OCI-M2 (cell line): ENCODE data around the gene NHLRC3.
A peak's percentile ranks its signal among the peaks of the same experiment; 100 is the strongest.
"Not testable (repeated sequence)": the region's sequence is repeated elsewhere in the genome, so short reads cannot be mapped to it uniquely, and the experiment has no call there.

ENCODE experiments used
- DNase-seq: peaks from one replicate; lab custom pipeline; 2025; ENCODE audit not compliant: unreplicated experiment; lab: John Stamatoyannopoulos, UW

NHLRC3 gene, protein sequence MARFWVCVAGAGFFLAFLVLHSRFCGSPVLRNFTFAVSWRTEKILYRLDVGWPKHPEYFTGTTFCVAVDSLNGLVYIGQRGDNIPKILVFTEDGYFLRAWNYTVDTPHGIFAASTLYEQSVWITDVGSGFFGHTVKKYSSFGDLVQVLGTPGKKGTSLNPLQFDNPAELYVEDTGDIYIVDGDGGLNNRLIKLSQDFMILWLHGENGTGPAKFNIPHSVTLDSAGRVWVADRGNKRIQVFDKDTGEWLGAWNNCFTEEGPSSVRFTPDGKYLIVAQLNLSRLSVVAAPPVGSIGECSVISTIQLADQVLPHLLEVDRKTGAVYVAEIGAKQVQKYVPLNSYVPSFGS

DNA sequence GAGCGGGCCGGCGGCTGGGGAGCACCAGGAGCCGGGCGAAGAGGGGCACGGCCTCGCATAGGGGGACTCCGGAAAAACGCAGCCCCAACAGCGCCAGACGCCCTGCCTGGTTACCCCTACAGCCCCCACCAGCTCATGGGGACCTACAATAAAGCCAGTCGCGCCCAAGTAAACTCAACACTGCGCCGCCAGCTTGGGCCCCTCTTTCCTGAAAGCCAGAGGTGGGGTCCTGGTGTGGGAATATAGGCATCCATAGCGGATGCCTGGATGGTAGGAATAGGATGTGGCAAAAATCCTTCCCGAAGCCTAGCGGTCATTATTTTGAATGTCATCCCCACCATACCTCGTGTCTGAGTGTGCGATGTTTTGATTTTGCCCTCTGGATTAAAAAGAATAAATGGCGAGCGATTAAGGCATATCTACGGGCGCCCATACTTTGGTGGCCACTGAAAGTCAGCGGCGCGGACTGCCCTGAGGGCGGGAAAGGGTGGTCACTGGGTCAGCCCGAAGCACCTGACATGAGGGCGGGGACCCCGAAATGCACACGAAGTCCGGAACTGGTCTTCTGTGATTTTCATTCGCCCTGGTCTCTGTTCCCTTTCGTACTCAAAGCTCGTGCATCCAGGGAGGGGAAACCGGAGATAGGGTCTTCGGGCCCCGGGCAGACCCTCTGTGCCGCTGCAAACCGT, at the start of gene NHLRC3, which contains the start of gene PROSER1:
Gene NHLRC3 (plus strand): TSS at position 577 of the 689 bp plus-strand sequence. CDS start 184 bp downstream, outside the sequence.
Gene PROSER1 (minus strand): TSS at position 210 of the 689 bp plus-strand sequence. CDS start 847 bp downstream, outside the sequence.
- peak; percentile 73 for DNase-seq

- DNase-seq = no peak
Measured at GRCh38 chr13:38990693-38991092, 47.6 kb upstream of the NHLRC3 start, which contains the start of gene STOML3. STOML3 (minus strand) TSS chr13:38990831; CDS start chr13:38990721, 110 bp downstream.

DNA sequence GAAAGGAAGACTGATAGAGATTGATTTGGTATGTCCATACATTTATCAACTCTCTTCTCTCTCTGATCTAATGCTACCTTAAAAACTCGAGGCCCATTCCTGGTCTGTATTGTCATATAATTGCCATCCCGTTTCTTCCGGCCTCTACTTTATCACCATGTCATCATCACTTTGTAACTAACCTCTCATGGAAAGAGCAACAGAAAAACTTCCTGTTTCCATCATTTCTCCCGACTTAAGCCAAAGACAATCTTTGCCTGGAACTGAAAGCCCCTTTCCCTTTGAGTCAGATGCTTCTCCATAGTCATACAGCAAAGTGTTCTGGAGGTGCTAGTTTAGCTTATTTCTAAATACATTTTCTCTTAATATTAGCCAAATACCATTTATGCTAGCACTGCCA, 44.9 kb upstream of the NHLRC3 start:
- DNase-seq = no peak

DNA sequence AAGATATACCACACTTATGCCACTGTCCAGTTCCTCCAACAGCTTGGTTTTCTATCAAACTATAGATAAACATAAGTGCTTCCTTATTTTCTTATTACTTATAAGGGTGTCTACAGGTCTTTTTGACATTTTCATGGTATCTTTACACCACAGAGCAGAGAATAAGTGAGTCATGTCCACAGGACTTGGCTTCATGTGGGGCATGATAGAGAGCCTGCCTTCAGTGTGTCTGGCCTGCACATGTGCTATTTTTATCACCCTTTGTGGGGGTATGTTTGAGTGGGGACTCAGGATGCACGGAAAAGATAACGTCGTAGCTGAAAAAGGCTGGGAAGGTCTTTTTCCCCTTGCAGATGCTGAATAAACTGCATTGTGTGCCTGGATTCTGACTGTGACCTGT, 39.5 kb upstream of the NHLRC3 start:
- DNase-seq = peak; percentile 50

DNA sequence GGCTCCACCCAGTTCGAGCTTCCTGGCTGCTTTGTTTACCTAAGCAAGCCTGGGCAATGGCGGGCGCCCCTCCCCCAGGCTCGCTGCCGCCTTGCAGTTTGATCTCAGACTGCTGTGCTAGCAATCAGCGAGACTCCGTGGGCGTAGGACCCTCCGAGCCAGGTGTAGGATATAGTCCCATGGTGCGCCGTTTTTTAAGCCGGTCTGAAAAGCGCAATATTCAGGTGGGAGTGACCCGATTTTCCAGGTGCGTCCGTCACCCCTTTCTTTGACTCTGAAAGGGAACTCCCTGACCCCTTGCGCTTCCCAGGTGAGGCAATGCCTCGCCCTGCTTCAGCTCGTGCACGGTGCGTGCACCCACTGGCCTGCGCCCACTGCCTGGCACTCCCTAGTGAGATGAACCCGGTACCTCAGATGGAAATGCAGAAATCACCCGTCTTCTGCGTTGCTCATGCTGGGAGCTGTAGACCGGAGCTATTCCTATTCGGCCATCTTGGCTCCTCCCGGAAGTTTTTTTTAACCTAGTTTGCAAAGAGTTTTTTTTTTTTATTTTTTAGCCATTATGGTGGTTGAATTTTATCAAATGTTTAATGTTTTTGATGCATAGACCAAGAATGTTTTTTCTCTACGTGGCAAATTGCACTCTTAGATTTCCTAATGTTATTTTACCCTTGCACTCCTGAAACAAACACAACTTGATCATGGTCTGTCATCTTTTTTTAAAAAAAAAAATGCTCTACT, 31.7 kb upstream of the NHLRC3 start:
- DNase-seq = not testable (repeated sequence)

DNA sequence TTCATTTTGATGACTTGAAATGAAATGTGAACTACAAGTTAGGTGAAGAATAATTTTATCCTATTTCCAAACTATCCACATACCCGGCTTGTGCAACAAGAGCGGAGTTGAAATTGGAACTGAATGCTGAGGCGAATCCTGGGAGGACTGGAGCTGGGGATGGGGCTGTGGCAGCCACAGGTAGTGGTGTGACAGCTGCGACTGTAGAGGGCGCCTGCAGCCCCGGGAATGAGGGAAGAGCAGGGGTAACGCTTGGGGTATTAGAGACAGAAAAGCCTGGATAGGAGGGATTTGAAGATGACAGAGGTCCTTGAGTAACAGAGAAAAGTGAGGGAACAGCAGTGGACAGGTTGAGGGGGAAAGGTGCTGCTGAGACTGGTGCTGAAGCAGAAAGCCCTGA, 25.6 kb upstream of the NHLRC3 start:
- DNase-seq = no peak

- DNase-seq = no peak
Measured at GRCh38 chr13:39013462-39013861, 24.8 kb upstream of the NHLRC3 start.

GRCh38 chr13:39016087-39016486, 22.2 kb upstream of the NHLRC3 start:
- no peak for DNase-seq

- no peak for DNase-seq
Measured at GRCh38 chr13:39016787-39017186, 21.5 kb upstream of the NHLRC3 start.

GRCh38 chr13:39020853-39021462, 17.3 kb upstream of the NHLRC3 start:
- DNase-seq = no peak

- DNase-seq = no peak
Measured at GRCh38 chr13:39023316-39023715, 14.9 kb upstream of the NHLRC3 start.

DNA sequence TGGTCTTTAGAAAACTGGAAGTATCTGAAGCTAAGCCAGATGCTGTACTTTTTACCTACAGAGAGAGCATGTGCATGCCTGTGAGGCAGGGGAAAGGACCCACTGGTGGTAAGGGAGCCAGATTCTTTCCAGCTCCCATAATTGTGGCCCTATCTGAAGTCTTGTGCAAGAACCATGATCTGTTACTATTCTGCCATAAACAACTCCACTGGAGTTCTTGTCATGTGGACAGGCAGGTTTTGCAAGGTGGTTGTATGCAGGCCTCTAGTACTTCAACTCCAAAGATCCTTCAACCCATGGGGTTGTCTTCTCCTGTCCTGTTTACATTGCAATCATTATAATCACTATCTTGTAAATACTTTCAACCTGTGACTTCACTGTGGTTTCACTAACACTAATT, 14.5 kb upstream of the NHLRC3 start:
- no peak for DNase-seq

GRCh38 chr13:39025433-39025839, 12.8 kb upstream of the NHLRC3 start:
- no peak for DNase-seq

- no peak for DNase-seq
Measured at GRCh38 chr13:39032150-39032549, 6.1 kb upstream of the NHLRC3 start.

DNA sequence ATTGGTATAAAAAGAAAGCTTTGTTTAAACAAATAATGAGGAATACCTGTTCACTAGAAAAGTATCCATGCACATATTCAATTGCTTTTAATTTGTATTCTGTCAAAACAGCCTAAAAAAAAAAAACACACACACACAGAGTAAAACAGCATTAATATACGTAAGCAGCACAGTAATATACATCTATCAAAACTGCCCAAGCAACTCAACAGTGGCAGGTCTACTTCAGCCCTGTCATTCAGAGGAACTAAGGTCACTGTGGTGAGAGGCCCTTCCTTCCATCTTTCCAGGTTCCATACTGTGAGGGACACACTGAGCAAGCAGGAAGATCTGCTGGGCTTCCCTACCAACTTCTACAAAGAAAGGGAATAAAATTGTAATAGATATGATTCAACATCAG, 4.2 kb upstream of the NHLRC3 start:
- DNase-seq = no peak

DNA sequence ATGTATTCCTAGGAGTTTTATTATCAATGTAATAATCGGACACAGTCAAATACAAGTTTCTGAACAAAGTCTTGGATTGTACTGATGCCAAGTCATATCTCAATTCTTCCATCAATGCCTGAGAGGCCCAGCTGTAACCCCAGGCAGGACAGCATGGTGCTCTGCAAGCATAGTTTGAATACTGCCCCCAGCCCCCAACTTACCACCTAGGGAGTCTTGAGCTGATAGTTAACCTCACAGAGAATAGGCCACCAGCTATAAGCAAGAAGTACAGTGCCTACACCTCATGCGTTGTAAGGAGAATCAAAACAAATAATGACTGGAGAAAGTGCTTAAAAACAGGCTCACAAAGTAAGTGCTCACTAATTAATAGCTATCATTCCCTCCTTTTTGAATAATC, 3.1 kb upstream of the NHLRC3 start:
- DNase-seq = no peak

DNA sequence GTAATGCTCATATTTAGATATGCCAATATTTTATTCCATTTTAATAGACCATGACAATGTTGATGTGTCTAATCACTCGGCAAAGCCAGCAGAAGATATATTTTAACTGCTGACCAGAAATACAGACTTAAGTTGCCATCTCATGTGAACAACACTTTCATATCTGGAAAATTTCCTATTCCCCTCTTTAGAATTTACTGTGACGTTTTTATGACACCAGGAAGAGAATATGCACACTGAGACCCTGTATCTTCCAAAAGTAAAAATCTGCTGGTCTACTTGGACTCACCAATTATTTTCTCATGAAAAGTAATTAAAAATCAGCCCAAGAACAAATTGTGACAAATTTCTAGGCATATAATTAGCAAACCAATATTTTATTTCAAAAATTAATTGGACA, 2.5 kb upstream of the NHLRC3 start:
- DNase-seq = no peak

GRCh38 chr13:39036212-39036611, 2.0 kb upstream of the NHLRC3 start:
- no peak for DNase-seq

- no peak for DNase-seq
Measured at GRCh38 chr13:39037410-39037879, 811 bp upstream of the NHLRC3 start.

DNA sequence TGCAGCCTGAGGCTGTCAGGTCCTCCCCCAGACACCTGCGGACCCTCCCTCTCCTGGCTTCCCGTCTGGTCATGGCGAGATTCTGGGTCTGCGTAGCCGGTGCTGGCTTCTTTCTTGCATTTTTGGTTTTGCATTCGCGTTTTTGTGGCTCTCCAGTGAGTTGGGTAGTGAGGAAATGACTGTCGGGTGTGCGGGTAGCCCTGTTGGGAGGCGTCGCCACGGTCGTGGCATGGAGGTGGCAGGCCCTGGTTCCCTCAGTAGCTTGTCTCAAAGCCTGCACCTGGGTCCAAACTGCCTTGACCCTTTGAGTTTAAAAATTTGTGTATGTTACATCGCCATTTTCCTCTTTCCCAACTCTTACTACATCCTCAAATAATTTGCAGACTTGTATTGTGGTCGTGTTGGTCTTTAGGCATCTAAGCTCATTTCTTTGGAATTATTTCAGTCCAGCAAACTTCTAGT, 344 bp downstream of the NHLRC3 start:
- DNase-seq = no peak

DNA sequence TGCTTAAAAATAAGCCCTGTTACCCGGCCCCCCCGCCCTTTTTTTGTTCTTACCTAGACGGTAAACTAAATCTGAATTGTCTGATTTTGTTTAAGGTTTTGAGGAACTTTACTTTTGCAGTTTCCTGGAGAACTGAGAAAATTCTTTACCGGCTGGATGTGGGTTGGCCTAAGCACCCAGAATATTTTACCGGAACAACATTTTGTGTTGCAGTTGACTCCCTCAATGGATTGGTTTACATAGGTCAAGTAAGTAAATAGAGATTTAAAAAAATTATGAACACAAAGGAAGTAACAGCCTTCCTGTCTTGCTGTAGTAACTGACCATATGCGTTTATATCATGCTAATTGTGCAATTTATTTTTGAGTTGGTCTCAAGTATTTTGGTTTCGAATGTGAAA, 785 bp downstream of the NHLRC3 start:
- no peak for DNase-seq
